ENCODE measurements around the gene GFM1. TPM values are rescaled to one million over a fixed set of nuclear protein-coding genes. Genes with fewer than 3 reads are reported as not detected.
A peak's percentile ranks its signal among the peaks of the same experiment; 100 is the strongest.

Gene GFM1
- total RNA-seq, 4 donors from 2014 or later, result 23.8 to 59.7 (median 47.2) TPM

GRCh38 chr3:158651192-158651591 is 6.9 kb downstream of the GFM1 start:
- no peaks in the 10 kb centered on the region for H3K27me3 ChIP-seq
- H3K4me1 ChIP-seq, result peaks cover 0 to 8% (median 0%) of the 10 kb centered on the region in 3 donors
- no peak for DNase-seq
- peaks cover 0 to 100% (median 5%) of the 10 kb centered on the region in 3 donors for H3K36me3 ChIP-seq
- intact Hi-C loops (cut with DNase I), result no loop called here
- H3K27ac ChIP-seq, result no peak overlapping the region
- no peak overlapping the region for H3K4me3 ChIP-seq
- WGBS, 2 donors, result 91 to 96% methylated on average over 2 of the region's 2 CpGs
- no peaks in the 10 kb centered on the region for H3K9me3 ChIP-seq
- no peak for TF ChIP-seq CTCF (IDR thresholded peaks at IDR 0.05)
- TF ChIP-seq POLR2A (IDR thresholded peaks at IDR 0.05), result no peak

- Histone ChIP-seq H3K36me3 (peaks cover 0 to 100% (median 5%) of the 10 kb centered on the region in 3 donors), H3K4me1 (no peaks in the 10 kb centered on the region), H3K4me3 (no peak overlapping the region), H3K27ac (no peak overlapping the region), H3K9me3 (no peaks in the 10 kb centered on the region), H3K27me3 (no peaks in the 10 kb centered on the region)
- TF ChIP-seq CTCF (IDR thresholded peaks at IDR 0.05) (no peak), POLR2A (IDR thresholded peaks at IDR 0.05) (no peak)
- 69 to 85% methylated on average over 3 of the region's 3 CpGs for WGBS, 2 donors
- intact Hi-C loops (cut with DNase I), result no loop called here
- no peak for DNase-seq
Measured at GRCh38 chr3:158652463-158652862, 8.1 kb downstream of the GFM1 start.

- no peak overlapping the region for H3K27ac ChIP-seq
- no peak overlapping the region for H3K4me3 ChIP-seq
- H3K36me3 ChIP-seq, result peaks cover 0 to 98% (median 12%) of the 10 kb centered on the region in 3 donors
- intact Hi-C loops (cut with DNase I), result no loop called here
- no peaks in the 10 kb centered on the region for H3K27me3 ChIP-seq
- H3K4me1 ChIP-seq, result peaks cover 0 to 4% (median 0%) of the 10 kb centered on the region in 3 donors
- no peak for DNase-seq
- TF ChIP-seq POLR2A (IDR thresholded peaks at IDR 0.05) (no peak), CTCF (IDR thresholded peaks at IDR 0.05) (no peak)
- WGBS, 2 donors, result 85 to 95% methylated on average over 7 of the region's 7 CpGs
- no peaks in the 10 kb centered on the region for H3K9me3 ChIP-seq
Measured at GRCh38 chr3:158658889-158659288, 14.6 kb downstream of the GFM1 start.

- Histone ChIP-seq H3K4me3 (no peak overlapping the region), H3K4me1 (peaks cover 0 to 4% (median 0%) of the 10 kb centered on the region in 3 donors), H3K36me3 (peaks cover 6 to 98% (median 14%) of the 10 kb centered on the region in 3 donors), H3K9me3 (no peaks in the 10 kb centered on the region), H3K27me3 (no peaks in the 10 kb centered on the region), H3K27ac (peak overlapping the region in 2 of 4 donors; percentile 22 to 39)
- TF ChIP-seq CTCF (IDR thresholded peaks at IDR 0.05) (peak in 5 of 6 experiments; percentile 55 to 66 (median 61)), POLR2A (IDR thresholded peaks at IDR 0.05) (no peak)
- intact Hi-C loops (cut with DNase I), result loop anchor here (10.0 kb wide), 1 partner anchor 125 kb away; no protein-coding TSS in a partner anchor
- no peak for DNase-seq
- 44 to 45% methylated on average over 7 of the region's 7 CpGs for WGBS, 2 donors
Measured at GRCh38 chr3:158659454-158660237, 15.3 kb downstream of the GFM1 start.

GRCh38 chr3:158660711-158661110 is 16.4 kb downstream of the GFM1 start:
- whole genome bisulfite sequencing, 2 donors, result 78 to 80% methylated on average over 4 of the region's 4 CpGs
- peaks cover 0 to 4% (median 0%) of the 10 kb centered on the region in 3 donors for H3K4me1 ChIP-seq
- H3K4me3 ChIP-seq, result no peak overlapping the region
- H3K27me3 ChIP-seq, result no peaks in the 10 kb centered on the region
- no peaks in the 10 kb centered on the region for H3K9me3 ChIP-seq
- intact Hi-C loops (cut with DNase I), result loop anchor here (10.0 kb wide), 1 partner anchor 124 kb away; no protein-coding TSS in a partner anchor
- H3K36me3 ChIP-seq, result peaks cover 6 to 98% (median 17%) of the 10 kb centered on the region in 3 donors
- no peak overlapping the region for H3K27ac ChIP-seq
- no peak for DNase-seq
- TF ChIP-seq POLR2A (IDR thresholded peaks at IDR 0.05) (no peak), CTCF (IDR thresholded peaks at IDR 0.05) (no peak)

Data from esophagus squamous epithelium (tissue), 5 donors.